Hindlimb muscle (tissue), 1 donor: ENCODE data around the gene CSF3. TPM values are rescaled to one million over a fixed set of nuclear protein-coding genes. Genes with fewer than 3 reads are reported as not detected.
A peak's percentile ranks its signal among the peaks of the same experiment; 100 is the strongest.

Experiments used
- DNase-seq: peaks from one replicate; pipeline ENCODE4 v3.0.0-alpha.2; 2013
- polyA plus RNA-seq: library from polyadenylated mRNA; unstranded; fragments of 120-200 nt; gene quantifications from one replicate; pipeline ENCODE4 v1.2.1, GENCODE V29; 2013; ENCODE audit not compliant: insufficient read length

CSF3 gene
- polyA plus RNA-seq, 1 donor, result not detected

DNA sequence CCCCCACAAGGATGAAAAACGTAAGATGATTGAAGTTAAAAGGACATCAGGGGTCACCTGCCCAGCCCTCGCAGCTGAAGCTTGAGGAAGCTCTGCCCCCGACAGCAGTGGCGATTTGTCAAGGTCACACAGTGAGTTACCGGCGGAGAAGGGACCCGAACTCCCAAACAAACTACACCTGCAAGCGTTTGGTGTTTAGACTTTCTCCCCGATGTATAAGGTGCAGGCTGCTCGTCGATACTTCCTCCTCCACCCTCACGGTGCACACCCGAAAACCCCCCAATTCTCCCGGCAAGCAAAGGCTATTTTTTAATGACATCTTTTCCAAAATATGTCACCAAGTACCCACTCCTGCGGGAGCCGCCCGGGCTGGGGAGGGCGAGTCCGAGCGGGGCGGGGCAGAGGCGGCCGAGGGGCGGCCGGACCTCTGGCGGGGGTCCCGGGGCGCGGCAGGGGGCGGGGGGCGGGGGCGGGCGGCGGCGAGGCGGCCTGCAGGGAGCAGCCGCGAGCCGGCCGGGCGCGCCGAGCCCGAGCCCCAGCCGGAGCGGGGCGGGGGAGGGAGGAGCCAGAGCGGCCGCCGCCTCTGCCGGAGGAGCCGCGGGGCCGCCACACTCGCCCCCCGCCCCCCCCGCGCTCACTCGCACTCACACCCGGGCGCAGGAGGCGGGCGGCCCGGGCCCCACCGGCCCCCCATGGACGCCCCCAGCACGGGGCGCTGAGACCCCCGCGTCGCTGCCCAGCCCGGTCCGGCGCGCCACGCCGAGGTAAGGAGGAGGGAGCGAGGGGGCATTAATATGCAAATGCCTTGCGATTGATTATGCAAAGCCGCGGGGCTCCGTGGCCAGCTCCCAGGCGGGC is 47.3 kb downstream of the CSF3 start, which contains the start of gene THRA:
Gene THRA, plus strand, starts transcription at position 637 of the 858 bp plus-strand sequence. CDS start 11,524 bp downstream, outside the sequence.
- DNase-seq, result peak; percentile 81

DNA sequence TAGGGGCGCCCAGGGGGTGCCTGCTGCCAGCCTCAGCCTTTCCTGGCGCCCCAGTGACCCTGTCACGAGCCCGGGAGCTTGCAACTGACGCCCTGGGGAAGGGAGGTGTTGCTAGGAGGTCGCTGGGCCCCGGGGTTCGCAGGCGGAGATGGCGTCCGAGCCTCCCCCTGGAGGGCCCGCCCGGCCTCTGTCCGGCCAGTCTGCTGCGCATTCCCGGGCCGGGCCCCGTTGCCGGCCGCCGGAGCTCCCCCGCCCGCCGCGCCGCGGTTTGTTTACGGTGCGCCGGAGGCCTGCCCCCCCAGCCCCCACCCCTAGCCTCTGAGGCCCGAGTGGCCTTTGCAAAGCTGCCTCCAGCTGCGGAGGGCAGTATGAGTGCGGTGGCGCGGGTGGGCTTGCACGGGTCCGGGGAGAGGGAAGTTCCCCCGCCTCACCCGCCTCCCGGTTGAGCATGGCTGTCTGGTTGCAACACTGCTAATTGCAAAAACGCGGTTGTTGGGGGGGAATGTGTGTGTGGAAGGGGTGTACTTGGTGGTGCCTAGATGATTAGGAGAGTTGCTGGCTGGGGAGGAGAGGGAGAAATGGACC is 48.0 kb downstream of the CSF3 start:
- DNase-seq, result no peak

DNA sequence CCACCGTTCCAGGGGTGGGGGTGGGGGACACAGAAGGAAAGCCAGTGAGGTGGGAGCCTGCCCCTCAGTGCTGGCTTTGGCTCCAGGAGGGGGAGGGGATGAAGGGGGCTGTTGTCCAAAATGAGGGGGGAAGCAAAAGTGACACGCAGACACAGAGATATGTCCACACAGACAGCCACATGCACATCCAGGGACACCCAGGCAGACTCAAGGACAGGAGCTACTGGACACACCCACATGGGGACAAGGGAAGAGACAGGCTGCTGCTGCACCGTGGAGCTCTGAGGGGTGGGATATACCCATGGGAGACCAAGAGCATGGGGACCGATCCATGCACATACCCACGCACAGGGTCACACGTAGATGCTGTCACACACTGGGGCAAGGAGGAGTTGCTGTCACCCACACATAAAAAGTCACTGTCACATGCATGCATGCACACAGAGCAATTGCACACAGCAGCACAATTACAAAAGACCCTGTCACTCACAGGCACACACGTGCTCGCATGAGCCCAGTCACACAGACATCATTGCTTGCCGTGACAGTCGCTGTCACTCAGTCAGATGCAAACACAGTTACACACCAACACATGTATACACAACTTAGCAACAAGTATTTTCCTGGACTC is 48.8 kb downstream of the CSF3 start:
- DNase-seq, result no peak

DNA sequence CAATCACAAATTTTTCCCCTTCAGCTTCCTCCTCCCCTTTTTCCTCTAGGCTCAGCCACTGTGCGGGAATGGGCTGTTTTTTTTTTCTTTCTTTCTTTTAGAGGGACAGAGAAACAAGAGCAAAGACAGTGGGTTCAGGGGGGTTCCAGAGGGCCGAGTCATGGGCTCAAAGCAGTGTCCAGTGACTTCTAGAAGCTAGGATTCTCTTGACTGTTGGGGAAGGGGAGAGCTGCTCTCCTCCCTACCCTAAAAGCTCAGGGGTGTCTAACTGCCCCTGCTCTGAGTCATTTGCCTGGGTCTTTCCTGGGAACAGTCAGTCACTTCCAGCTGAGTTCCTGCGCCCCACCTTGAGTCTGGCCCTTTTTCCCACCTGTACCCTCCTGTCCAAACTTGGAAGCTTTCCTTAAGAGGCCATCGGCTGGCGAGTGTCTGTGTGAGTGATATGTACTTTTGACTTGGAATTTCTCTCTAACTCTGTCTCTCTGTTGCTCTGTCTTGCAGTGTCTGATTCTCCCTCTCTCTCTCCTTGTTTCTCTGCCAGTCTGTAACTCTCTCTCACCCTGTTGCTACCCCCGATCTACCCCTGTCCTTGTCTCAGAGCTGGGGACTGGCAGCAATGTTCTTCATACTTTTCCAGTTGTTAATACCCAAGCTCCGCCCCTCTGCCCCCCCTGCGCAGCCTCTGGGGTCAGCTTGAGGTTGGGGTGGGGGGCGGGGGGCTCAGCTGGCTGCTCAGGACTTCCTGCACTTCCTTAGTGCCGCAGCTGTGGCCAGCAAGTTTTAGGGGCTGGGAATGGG is 49.9 kb downstream of the CSF3 start:
- peak; percentile 72 for DNase-seq

DNA sequence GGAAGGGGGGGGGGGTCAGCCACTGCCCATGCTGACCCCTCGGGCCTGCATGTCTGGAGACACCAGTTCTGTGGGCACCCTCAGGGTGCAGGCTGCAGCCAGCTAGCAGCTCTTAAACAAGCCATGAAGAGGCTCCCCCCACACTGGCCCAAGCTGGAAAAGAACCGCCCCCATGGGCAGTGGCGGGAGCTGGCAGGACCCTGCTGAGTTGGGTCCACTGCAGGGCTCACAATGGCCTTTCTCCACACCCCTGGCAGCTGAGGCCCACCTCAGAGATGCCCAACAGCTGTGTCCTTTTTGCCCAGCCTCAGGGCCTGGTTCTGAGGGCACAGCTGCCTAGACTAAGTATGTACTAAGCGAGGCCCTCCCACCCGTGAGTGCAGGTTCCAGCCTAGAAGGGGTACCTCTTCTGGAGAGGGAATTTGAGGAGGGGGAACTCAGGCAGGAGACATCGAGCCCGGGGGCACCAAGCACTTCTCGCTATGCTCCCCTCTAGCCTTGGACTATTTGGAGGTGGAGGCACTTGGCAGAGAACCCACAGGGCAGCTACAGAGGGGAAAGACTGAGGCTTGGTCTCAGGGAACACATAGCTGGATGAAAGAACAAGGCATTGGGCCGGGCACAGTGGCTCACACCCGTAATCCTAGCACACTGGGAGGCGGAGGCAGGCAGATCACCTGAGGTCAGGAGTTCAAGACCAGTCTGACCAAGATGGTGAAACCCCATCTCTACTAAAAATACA is 50.7 kb downstream of the CSF3 start:
- DNase-seq, result no peak

Other genes starting within 250 kb of the CSF3 start
- 0.17 TPM for gene IKZF3, start 151.1 kb upstream of the CSF3 start, polyA plus RNA-seq
- not detected for gene ZPBP2, start 147.2 kb upstream of the CSF3 start, polyA plus RNA-seq
- 10.4 TPM for gene GSDMB, start 96.8 kb upstream of the CSF3 start, polyA plus RNA-seq
- gene ORMDL3, start 87.8 kb upstream of the CSF3 start, polyA plus RNA-seq, result 38.4 TPM
- not detected for gene LRRC3C, start 87.7 kb upstream of the CSF3 start, polyA plus RNA-seq
- gene GSDMA, start 52.4 kb upstream of the CSF3 start, polyA plus RNA-seq, result 0.13 TPM
- gene PSMD3, start 34.6 kb upstream of the CSF3 start, polyA plus RNA-seq, result 99.1 TPM
- gene MED24, start 39.0 kb downstream of the CSF3 start, polyA plus RNA-seq, result 74.0 TPM
- gene THRA, start 47.5 kb downstream of the CSF3 start, polyA plus RNA-seq, result 85.6 TPM
- gene NR1D1, start 85.1 kb downstream of the CSF3 start, polyA plus RNA-seq, result 5.5 TPM
- 95.5 TPM for gene MSL1, start 106.5 kb downstream of the CSF3 start, polyA plus RNA-seq
- gene CASC3, start 125.1 kb downstream of the CSF3 start, polyA plus RNA-seq, result 60.5 TPM
- 7.7 TPM for gene RAPGEFL1, start 162.0 kb downstream of the CSF3 start, polyA plus RNA-seq
- gene WIPF2, start 203.9 kb downstream of the CSF3 start, polyA plus RNA-seq, result 16.6 TPM